GM12874 (cell line): ENCODE measurements around the gene NUFIP2.

Source experiments
- TF ChIP-seq, protein P1 (sequence below): IDR thresholded peaks from 2 replicates; pipeline ENCODE4 v1.5.1; 2011; ENCODE audit warnings: low read depth, mild to moderate bottlenecking, control low read depth, low read length, moderate library complexity; ENCODE audit not compliant: insufficient read depth

The NUFIP2 gene

DNA sequence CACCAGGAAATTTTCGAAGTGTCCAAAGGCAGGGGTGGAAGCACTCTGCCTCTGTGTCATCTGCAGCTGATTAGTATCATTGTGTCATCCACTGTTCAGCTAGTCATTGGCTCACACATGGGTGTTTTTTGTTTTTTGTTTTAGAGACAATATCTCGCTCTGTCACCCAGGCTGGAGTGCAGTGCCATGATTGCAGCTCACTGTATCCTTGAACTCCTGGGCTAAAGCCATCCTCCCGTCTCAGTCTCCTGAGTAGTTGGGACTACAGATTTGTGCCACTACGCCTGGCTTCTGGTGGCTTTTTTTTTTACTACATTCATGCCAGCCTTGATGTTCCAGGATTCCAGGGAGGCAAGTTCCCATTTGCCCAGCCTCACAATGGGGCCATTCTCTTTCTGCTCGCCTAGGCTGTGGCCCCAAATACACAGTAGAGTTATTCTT lies 81.2 kb downstream of the NUFIP2 start:
- TF ChIP-seq, protein P1, sequence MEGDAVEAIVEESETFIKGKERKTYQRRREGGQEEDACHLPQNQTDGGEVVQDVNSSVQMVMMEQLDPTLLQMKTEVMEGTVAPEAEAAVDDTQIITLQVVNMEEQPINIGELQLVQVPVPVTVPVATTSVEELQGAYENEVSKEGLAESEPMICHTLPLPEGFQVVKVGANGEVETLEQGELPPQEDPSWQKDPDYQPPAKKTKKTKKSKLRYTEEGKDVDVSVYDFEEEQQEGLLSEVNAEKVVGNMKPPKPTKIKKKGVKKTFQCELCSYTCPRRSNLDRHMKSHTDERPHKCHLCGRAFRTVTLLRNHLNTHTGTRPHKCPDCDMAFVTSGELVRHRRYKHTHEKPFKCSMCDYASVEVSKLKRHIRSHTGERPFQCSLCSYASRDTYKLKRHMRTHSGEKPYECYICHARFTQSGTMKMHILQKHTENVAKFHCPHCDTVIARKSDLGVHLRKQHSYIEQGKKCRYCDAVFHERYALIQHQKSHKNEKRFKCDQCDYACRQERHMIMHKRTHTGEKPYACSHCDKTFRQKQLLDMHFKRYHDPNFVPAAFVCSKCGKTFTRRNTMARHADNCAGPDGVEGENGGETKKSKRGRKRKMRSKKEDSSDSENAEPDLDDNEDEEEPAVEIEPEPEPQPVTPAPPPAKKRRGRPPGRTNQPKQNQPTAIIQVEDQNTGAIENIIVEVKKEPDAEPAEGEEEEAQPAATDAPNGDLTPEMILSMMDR: no peak

DNA sequence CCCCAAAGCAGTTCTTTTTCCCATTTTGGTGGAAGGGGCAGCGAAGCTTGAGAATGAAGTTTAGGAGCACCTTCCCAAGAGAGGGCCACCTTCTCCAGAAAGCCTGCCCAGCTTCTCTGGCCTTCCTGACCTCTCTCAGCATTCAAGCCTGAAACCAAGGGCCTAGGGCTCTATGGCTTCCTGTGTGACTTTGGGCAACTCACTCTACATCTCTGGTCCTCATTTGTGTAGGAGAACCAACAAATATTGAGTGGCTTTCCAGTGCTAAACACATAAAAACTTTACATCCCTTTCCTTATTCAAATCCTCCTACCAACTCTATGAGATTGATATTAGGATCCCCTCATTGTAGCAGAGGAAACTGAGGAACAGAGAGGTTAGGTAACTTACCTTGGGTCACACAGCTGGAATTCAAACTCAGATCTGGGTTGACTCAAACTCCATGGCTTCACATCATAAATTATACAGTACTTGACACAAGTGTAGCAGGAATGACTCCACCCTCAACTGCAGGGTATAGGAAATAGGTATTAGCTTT lies 81.8 kb downstream of the NUFIP2 start:
- TF ChIP-seq, protein P1: no peak

DNA sequence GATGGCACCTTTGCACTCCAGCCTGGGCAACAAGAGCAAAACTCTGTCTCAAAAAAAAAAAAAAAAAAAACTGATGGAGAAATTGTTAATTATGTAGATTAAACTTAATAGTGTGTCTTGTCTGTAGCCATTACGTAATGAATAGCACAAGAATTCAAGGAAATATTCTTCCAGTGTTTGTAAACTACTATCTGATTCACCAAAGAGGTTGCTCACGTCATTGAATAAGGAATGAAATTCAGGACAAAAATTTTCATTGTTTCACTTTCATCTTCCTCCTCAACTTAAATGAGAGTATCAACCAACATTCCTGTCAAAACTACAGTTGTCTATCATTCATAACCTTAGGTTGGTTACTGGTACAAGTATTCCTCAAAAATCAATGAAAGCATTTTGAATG lies 83.1 kb downstream of the NUFIP2 start:
- TF ChIP-seq, protein P1: no peak

- TF ChIP-seq, protein P1: no peak
Observed at GRCh38 chr17:29209073-29209472, 84.9 kb downstream of the NUFIP2 start.

DNA sequence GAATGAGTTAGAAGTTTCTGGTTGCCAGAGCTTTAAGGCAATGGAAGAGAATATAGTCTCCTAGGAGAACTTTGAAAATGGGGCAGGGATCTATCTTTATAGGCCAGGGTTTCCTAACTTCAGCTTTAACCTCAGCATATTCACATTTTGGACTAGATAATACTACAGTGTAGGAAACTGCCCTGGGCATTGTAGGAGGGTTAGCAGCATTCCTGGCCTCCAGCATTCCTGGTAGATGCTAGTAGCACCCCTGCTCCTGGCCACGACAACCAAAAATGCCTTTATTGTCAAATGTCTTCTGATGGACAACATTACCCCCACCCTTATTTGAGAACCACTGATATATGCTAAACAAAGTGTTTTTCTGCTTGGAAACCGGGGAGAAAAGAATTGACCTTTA lies 86.0 kb downstream of the NUFIP2 start:
- TF ChIP-seq, protein P1: no peak
